Left renal cortex interstitium (tissue), 4 donors: ENCODE data around the gene FNTB. TPM values are rescaled to one million over a fixed set of nuclear protein-coding genes. Genes with fewer than 3 reads are reported as not detected.
"Not testable (repeated sequence)": the region's sequence is repeated elsewhere in the genome, so short reads cannot be mapped to it uniquely, and the experiment has no call there.

ENCODE experiments used
- DNase-seq, 4 donors: peaks; one replicate each; pipeline ENCODE4 v3.0.0-alpha.2; 2013; ENCODE audit warnings: low read depth in 4 of 4, low spot score in 2 of 4, missing footprints in 1 of 4
- polyA plus RNA-seq, 4 donors: library from polyadenylated mRNA; unstranded; fragments of 120-200 nt; gene quantifications; one replicate each; pipeline ENCODE4 v1.2.1, GENCODE V29; 2013; ENCODE audit not compliant: insufficient read length in 4 of 4

FNTB gene
- polyA plus RNA-seq, 4 donors = 28.5 to 38.5 (median 33.8) TPM

- DNase-seq = no peak
Observed at GRCh38 chr14:65079768-65080167, 93.1 kb downstream of the FNTB start.

DNA sequence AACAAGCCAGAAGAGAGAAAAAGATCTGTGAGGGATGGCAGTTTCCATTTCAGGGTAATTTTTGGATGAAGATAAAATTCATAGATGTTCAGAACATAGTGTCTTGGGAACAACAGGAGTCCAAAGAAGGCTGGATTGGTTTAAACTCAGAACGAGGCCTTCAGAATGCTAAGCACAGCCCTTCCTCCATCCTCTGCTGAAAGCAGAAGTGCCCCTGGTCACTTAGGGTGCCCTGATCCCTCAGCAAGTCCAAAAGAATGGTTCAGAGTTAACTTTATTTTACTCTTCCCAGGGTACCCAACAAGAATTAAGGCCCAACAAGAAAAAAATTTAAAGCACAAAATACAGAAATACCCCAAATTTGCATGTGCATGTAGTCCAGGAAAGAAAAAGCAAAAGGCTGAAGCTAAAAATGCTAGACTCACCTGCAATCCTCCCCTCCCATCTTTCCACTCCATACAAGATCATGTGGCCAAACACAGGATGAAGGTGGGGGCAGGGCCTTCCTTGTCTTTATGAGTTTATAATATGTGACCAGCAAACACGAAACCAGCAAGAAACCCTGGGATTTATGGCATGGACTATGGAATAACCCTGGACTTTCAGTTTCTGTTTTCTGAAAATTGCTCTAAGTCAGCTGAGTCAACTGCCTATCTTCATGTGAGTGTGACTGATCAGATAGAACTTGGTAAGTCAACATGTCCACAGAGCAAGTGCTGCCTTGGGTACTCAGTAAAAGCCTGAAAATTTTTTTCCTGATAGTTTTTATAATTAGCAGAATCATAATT is 94.5 kb downstream of the FNTB start:
- DNase-seq = no peak

DNA sequence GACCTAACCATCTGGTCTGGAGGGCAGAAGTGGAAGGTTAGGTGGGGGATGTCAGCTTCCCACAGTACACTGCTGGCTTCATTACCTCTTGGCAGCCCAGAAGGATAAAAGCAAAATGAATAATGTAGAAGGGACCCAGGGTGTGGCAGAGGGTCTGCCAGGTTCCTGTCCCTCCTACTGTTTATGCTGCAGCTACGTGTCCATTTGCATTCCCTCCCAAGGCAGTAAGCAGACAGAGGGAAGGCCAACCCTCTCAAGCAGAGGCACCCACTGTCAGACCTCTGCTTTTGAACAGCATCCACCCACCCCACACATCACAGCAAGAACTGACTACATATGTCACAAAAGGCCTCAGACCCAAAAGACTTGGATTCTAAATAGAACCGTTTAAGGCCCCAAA is 96.2 kb downstream of the FNTB start:
- DNase-seq = no peak

DNA sequence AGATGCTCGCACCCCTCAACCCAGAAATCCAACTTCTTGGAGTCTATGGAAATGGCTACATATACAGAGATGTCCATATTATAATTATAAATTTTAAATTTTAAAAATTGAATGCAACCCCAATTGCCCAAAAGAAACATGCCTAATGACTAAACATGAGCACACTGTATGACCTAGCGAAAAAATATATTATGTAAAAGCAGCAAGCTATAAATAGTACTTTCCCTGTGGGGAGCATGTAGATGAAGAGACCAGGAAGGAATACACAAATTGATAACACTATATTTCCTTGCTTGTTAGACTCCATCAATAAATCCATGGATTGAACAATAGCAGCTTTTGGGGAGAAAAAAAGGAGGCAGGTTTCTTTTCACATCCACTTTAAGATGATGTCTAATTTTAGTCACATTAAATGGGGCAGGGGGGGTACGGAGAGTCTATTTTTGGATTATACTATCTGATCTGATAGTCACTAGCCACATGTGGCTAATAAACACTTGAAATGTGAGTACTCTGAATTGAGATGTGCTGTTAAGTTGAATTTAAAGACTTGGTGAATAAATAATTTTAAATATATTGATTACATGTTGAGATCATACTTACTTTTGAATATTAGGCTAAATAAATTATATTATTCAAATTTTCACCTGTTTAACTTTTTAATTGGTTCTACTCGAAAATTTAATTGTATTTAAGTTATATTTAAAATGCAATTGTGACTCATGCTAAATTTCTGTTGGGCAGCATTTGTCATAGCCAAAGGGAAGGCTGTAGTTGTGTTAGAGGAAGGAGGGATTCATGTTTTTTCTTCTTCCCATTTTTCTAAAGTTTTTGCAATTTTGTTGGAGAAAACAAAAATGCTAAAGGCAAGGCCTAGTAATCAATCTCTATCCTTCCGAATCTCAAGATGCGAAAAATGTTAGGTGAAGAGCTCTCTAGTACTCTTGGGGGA is 98.1 kb downstream of the FNTB start:
- no peak for DNase-seq

- not testable (repeated sequence) for DNase-seq
Observed at GRCh38 chr14:65086686-65087085, 100.0 kb downstream of the FNTB start.

- not testable (repeated sequence) for DNase-seq
Observed at GRCh38 chr14:65087835-65088234, 101.1 kb downstream of the FNTB start.

DNA sequence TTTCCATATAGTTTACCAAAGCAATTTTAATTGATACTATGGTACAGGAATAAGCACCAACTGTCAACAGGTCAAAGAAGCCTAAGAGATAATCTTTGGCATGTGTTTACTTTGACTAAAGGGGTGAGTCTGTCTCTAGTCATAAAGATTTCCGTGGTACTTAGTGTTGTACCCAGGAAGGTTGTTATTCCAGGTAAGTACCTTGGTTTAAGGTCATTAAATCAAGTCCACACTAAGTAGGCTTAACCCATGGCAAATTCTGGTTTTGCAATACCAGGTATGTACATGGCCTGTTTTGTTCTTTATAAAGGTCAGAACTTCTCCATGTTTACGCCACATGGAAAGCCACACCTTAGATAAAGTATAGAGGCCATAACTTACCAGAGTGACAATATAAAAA is 105.7 kb downstream of the FNTB start:
- no peak for DNase-seq

DNA sequence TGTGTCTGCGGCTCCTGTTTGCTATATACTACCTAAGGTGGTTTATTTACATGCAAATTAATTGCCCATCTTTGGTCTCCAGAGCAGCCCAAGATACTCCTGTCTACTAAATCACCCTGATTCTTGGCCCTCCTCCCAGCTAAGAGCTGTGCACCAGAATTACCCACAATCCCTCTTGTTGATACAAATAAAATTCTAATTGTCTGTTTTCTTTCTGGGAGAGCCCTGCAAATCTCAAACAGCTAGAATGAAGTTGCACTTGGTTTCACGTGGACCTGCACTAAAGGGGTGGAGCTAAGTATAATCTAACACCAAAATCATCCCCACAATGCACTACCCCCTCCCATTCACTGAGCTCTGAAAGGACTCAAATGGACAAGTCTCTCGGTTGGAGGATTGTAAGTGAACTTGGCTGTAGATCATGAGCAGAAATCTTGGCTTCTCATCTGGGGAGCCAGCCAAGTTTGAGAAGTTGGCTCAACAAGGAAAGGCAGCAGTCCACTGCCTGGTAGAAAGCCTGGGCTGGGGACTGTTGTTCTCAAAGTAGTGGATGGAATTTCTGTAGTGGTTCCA is 109.0 kb downstream of the FNTB start:
- peak in 1 of 4 donors; percentile 15 for DNase-seq

DNA sequence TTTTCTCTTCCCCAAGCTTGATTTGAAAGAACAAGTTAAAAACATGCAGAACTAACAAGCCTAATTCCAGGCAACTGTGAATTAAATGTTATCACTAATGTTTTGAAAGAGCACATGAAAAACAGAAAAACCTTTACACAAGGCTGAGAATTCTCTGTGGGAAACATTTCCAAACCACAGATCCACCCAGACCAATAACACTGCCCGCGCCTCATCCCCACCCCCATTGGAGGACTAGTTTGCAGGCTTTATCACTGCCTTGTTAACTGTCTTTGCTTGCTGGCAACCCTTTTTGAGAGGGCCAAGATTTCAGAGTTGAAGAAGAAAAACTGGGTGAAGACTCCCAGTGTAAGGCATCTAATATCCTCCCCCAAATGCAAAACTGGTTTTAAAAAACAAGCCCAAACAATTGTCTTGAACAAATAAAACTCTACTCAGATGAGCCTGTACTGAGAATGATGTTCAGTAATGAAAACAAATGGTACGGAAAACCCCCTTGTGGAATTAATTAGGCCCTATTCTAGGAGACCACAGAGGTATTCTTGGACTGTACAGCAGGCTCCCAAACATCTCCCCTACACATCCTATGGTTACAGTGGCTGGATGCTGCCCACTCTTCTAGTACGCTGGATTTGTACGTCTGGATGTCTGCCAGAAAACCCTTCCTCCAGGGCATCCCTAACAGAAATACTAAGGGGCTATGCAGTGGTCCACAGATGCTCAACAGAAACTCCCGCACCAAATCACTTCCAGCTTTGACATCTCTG is 109.8 kb downstream of the FNTB start:
- no peak for DNase-seq

DNA sequence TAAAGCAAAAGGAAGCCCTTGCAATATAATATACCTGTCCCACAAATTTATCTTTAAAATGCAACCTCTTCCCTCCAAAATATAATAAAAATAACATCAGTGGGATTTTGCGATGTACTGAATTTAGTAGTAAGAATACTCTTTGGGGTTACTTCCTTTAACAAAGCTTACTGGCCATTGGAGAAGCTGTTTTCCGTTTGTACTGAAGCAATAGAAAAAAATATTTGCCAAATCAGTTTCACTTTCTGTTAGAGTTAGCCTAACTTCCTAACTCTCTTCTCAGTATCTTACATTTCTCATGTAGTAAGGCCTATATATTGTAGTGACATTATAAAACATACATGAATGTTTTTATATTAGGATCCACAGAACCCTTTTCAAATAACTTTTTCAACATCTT is 111.9 kb downstream of the FNTB start:
- no peak for DNase-seq

DNA sequence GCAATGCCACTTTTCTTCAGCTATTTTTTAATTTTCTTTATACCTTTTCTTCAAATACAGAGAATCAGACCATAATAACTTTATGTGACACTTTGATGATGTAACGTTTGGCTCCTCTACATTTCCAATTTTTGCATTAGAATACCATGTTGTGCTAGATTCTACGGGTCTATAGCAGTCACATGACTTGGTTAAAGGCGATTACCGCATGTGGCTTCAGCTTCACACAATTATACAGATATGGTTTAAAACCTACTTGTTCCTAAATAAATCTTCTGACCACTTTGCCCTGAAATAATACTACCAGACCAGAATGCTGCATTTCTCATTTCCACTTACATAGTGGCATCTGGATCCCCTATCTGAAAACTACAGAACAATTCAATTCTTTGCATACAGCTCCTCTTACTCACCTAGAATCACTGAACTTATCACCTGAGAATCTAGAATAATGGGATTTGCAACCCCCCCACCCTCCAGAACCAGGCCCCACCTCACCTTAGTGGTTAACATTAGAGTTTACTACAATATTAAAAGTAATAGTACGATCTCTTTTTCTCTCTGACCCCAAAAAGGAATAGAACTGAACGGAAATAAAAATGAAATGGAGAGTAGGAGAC is 114.3 kb downstream of the FNTB start:
- DNase-seq = no peak

DNA sequence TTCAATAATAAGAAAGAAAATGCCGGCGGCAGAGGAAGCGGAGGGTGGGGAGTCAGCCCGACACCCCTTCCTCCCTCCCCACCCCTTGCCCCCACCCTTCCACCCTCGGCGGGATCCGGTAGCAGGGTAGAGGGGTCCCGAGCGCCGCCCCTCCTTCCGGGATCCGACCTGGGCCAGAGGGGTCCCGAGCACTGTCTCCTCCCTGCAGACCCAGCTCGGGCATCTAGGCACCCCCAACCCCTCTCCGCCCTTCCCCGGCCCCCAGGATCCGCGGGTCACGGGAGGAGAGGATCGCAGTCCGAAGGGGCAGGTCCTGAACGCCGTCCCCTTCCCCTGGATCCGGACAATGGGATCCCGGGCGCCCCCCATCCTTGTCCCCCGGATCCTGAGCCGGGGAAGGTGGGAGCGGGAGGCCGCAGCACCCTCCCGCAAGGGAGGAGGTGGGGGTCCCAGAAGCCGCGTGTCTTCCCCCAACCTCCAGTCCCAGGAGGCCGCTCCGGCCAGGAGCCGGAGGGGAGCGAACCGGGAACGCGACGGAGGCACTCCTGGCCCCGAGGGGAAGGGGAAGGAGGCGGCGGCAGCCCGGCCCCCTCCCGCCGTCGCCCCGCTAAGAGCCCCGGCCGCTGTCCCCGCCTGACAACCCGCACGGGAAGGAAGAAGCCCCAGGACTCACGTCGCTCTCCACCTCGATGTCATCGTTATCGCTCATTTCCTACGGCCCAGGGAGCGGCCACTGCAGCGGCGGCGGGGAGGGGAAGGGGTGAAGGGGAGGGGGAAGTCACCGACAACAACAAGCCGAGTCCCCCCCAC is 115.1 kb downstream of the FNTB start:
- peak in 1 of 4 donors; percentile 24 for DNase-seq

DNA sequence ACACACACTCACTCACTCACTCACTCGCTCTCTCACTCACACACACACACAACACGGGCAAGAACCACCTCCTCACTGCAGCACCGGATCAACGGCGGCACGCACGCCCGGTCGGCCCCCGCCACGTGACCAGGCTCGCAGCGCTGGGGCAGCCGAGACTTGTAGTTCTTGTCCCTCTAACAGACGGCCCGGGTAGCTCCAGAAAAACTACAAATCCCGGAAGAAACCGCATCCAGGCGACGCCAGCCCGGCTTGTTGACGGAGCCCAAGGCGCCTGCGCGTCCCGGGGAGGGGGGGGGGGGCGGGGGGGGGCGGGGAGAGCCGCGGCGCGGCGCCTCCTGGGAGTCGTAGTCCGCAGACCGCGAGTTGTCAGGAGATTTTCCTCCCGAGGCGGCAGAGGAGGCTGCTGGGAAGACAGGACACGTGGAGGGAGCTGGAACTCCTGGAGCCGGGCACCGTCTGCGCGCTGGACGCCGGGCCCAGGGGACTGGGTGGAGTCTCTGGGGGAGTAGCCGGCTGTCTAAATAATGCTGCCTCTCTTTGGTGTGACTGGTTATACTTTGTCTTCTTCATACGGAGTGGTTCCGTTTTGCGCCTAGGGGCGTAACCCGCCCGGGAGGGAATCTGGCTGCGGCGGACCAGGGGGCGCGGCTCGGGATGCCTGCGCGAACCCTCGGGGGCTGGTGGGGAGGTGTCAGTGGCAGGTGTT is 115.9 kb downstream of the FNTB start, which contains the start of gene MAX:
TSS of gene MAX (minus strand) at position 77 of the 709 bp plus-strand sequence. CDS start 178 bp downstream, outside the sequence.
- DNase-seq = peak; percentile 83 to 96 (median 90)

GRCh38 chr14:65103150-65103760 is 116.6 kb downstream of the FNTB start:
- DNase-seq = no peak

GRCh38 chr14:65104791-65105190 is 118.1 kb downstream of the FNTB start:
- DNase-seq = no peak

GRCh38 chr14:65106316-65106715 is 119.6 kb downstream of the FNTB start:
- DNase-seq = no peak

DNA sequence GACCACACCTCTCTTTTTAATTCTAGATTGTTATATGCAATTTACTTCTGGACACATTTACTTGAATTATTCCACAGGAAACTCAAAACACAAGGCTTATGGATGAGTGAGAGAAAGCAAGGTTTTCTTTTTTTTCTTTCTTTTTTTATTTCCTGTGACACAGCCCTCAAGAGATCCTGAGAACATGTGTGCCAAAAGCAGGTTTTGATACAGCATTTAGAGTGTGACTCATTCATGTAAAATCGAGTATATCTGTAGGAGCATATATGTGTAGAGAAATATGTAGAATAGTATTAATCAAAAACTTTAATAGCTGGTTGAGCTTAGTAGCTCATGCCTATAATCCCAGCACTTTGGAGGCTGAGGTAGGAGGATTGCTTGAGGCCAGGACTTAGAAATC is 120.0 kb downstream of the FNTB start:
- DNase-seq = no peak

- DNase-seq = no peak
Observed at GRCh38 chr14:65107200-65107599, 120.5 kb downstream of the FNTB start.
